Suprapubic skin (tissue), 4 donors: Measurements from ENCODE around the gene VAV2. TPM values are rescaled to one million over a fixed set of nuclear protein-coding genes. Genes with fewer than 3 reads are reported as not detected.

Source experiments
- DNase-seq, 2 donors: peaks; one replicate each; pipeline ENCODE4 v3.0.0-alpha.2; 2019; ENCODE audit warnings: low spot score in 2 of 2
- H3K27ac ChIP-seq: fragments of 200-600 bp; sonication (generic); one replicate; pipeline ENCODE4 v1.5.1; 2019
- H3K27me3 ChIP-seq: fragments of 200-600 bp; sonication (generic); one replicate; pipeline ENCODE4 v1.5.1; 2019
- H3K36me3 ChIP-seq: fragments of 200-600 bp; sonication (generic); one replicate; pipeline ENCODE4 v1.5.1; 2019
- H3K4me1 ChIP-seq: fragments of 200-600 bp; sonication (generic); one replicate; pipeline ENCODE4 v1.5.1; 2019
- H3K4me3 ChIP-seq: fragments of 200-600 bp; sonication (generic); one replicate; pipeline ENCODE4 v1.5.1; 2019; ENCODE audit warnings: mild to moderate bottlenecking
- H3K9me3 ChIP-seq: fragments of 200-600 bp; sonication (generic); one replicate; pipeline ENCODE4 v1.5.1; 2019
- EP300 ChIP-seq: sonication (generic); formaldehyde crosslinking; IDR thresholded peaks from one replicate; pipeline ENCODE4 v1.6.1; 2017; ENCODE audit warnings: antibody characterized with exemption
- POLR2A ChIP-seq, 2 donors: fragments of 450-650 bp; IDR thresholded peaks; one replicate each; pipeline ENCODE4 v1.6.1; 2017; ENCODE audit warnings: antibody characterized with exemption in 2 of 2, mild to moderate bottlenecking in 2 of 2, moderate library complexity in 2 of 2
- POLR2AphosphoS5 ChIP-seq, 3 donors: sonication (generic); formaldehyde crosslinking; IDR thresholded peaks; one replicate each; pipeline ENCODE4 v1.6.1; 2017; ENCODE audit warnings: antibody characterized with exemption in 3 of 3
- whole genome bisulfite sequencing: methylation state at CpG from one replicate; pipeline ENCODE4 v1.1.5; 2018; 5-methylcytosine and 5-hydroxymethylcytosine counted together
- total RNA-seq, 4 donors: library from RNA; depleted of rRNA; stranded (reverse); fragments of >200 nt; gene quantifications; one replicate each; pipeline ENCODE4 v1.1.0, GENCODE V29; 2016
- TF ChIP-seq, protein P1 (sequence below), 2 donors: fragments of 200-600 bp in 1 of 2; fragments of 450-650 bp in 1 of 2; sonication (generic) in 1 of 2; IDR thresholded peaks; one replicate each; pipeline ENCODE4 v1.5.1; 2016 to 2019; ENCODE audit warnings: antibody characterized with exemption in 2 of 2, mild to moderate bottlenecking in 1 of 2, moderate library complexity in 1 of 2

The VAV2 gene
- total RNA-seq, 4 donors from 2014 or later = 5.2 to 10.3 (median 6.4) TPM

DNA sequence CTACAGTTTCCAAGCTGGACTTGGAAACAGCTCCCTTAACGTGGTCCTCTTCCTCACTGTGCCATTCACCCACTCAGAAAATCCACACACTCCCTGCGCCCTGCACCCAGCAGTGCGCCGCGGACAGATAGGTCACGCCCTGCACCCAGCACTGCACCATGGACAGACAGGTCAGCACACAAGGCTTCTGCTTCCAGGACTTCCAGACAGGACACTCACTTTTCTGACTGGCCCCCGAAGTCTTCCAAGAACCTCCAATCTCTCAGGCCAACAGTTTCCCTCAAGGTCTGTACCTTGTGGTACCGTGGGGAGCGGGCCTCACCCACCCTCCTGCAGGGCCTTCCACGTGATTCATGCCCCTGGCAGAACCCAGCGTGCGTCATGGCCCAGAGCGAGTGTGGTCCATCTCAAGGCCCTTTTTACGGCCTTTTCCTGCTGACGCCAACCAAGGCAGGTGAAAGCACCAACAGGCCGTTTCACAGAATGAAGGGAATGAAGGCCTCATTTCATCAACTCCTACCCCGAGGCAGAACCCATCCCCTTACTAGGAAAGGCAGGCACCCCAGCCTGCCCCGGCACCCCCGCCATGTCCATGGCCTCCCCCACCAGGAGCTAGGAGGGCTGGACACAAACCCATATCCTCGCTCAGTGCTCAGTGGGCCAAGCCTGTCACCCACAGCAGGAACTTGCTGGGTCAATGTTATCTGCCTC, 17.3 kb downstream of the VAV2 start:
- H3K4me1 ChIP-seq = peaks cover 19% of the 10 kb centered on the region
- TF ChIP-seq EP300 (no peak), POLR2AphosphoS5 (IDR thresholded peaks at IDR 0.05) (no peak), POLR2A (IDR thresholded peaks at IDR 0.05) (no peak)
- TF ChIP-seq, protein P1, sequence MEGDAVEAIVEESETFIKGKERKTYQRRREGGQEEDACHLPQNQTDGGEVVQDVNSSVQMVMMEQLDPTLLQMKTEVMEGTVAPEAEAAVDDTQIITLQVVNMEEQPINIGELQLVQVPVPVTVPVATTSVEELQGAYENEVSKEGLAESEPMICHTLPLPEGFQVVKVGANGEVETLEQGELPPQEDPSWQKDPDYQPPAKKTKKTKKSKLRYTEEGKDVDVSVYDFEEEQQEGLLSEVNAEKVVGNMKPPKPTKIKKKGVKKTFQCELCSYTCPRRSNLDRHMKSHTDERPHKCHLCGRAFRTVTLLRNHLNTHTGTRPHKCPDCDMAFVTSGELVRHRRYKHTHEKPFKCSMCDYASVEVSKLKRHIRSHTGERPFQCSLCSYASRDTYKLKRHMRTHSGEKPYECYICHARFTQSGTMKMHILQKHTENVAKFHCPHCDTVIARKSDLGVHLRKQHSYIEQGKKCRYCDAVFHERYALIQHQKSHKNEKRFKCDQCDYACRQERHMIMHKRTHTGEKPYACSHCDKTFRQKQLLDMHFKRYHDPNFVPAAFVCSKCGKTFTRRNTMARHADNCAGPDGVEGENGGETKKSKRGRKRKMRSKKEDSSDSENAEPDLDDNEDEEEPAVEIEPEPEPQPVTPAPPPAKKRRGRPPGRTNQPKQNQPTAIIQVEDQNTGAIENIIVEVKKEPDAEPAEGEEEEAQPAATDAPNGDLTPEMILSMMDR (IDR thresholded peaks at IDR 0.05) = no peak
- no peak overlapping the region for H3K27ac ChIP-seq
- WGBS = 91% methylated on average over 15 of the region's 20 CpGs
- H3K36me3 ChIP-seq = no peaks in the 10 kb centered on the region
- no peaks in the 10 kb centered on the region for H3K9me3 ChIP-seq
- DNase-seq = no peak
- H3K27me3 ChIP-seq = no peaks in the 10 kb centered on the region
- no peak overlapping the region for H3K4me3 ChIP-seq

DNA sequence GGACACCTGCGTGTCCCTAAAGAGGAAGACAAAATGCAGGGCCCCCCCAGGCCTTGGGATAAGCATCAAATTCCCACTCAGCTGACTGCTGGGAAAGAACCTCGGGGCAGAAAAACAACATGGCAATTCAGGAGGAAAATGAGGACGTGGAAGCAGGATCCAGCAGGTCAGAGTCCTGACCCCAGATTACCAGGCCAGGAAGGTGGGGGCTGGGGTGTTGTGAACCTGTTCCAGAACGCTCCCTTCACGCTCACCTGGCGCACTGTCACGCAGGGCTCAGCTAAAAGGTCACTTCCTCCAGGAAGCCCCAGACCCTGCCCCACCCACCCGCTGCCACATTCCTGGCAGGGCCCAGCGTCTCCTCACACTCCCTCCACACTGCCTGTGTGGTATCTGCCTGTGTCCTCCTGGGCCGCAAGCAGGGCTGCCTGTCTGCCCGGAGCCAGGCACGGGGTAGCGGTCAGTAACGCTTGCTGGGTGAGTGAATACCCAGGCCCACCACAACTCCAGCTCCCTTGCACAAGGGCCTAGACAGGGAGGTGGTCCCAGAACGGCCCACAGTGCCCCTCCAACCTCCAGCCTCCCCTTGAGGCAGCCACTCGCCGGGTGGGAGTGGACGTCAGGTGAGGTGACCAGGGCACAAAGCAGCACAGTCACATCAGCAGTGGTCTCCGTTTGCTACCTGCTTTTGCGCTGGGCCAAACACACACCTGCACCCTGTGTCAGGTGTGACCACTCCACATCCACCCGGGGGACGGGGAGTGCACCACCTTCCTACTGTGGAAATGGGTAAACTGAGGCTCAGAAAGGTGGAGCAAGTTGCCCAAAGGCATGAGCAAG, 18.1 kb downstream of the VAV2 start:
- peaks cover 12% of the 10 kb centered on the region for H3K4me1 ChIP-seq
- DNase-seq = no peak
- H3K9me3 ChIP-seq = no peaks in the 10 kb centered on the region
- H3K4me3 ChIP-seq = no peak overlapping the region
- H3K27ac ChIP-seq = no peak overlapping the region
- TF ChIP-seq POLR2AphosphoS5 (IDR thresholded peaks at IDR 0.05) = no peak
- TF ChIP-seq EP300 = no peak
- TF ChIP-seq, protein P1 (IDR thresholded peaks at IDR 0.05) = no peak
- TF ChIP-seq POLR2A (IDR thresholded peaks at IDR 0.05) = no peak
- no peaks in the 10 kb centered on the region for H3K36me3 ChIP-seq
- 75% methylated on average over 5 of the region's 22 CpGs for WGBS
- H3K27me3 ChIP-seq = no peaks in the 10 kb centered on the region

DNA sequence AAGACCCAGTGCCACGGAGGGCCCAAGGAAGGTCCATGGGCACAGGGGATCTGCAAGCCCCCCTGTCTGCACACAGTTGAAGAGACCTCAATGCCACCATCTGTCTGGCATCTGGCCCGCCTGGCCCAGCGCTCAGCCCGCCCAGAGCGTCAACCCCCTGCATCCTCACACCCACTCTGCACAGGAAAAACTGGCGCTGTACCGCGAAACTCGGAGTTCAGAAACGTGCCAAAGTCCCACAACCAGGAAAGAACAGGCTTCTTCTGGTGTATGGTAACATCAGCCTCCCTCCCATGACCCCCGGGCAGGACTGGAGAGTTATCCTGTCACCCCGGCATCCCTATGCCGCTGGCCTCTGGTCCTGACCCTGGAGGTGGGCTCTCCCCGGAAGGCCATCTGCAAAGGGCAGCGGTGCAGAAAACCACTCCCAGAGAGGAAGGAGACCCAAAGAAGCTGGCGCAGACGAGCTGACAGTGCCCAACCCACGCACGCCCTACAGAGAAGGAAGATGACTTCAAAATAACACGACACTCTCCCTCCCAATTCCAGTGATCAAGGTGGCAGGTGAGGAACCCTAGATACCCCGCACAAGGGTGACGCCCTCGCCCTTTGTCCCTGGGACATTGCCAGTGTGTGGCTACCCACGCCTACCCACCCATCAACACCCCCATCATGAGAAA, 18.9 kb downstream of the VAV2 start:
- no peaks in the 10 kb centered on the region for H3K36me3 ChIP-seq
- 89% methylated on average over 16 of the region's 24 CpGs for WGBS

DNA sequence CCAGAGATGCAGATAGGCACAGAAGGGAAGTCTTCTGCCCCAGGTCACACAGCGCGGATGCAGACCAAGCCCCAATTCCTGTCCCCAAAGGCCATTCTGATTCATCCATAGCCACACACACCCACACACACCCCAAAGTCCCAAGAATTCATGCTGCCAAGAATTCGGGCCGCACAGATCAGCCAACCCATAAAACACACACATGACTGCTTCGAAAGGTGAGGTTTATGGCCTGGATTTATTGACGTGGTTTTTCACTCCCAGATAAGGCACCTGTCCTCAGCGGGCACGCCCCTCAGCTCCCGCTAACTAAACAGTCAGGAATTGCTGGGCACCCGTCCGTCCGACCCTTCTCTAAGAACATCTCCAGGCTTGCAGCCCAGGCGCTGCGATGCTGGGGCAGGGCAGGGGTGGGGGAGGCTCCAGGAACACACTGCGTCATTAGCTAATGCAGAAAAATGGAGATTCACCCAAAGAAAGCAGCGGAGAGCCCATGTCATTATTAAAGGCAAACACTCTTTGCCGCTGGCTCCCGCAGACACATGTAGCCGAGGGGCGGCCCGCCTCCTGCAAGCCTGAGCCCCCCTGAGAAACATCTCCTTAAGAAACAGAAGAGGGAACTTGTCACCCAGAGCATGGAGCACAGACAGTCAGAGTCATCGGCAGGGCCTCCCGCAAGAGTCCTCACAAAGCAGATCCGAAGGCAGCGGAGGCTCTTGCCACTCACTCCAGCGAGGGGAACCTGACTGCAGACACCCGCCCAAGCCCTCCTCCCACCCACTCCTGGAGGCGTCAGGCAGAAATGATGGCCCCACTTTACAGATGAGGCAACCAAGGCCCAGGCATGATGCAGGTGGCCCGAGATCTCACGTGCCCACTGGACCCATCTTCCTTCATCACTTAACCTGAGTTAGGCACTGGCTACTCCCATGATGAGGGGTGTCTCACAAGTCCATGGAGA, 19.9 kb downstream of the VAV2 start:
- TF ChIP-seq POLR2A (IDR thresholded peaks at IDR 0.05) = no peak
- no peak for TF ChIP-seq POLR2AphosphoS5 (IDR thresholded peaks at IDR 0.05)
- TF ChIP-seq, protein P1 (IDR thresholded peaks at IDR 0.05) = no peak
- TF ChIP-seq EP300 = no peak
- WGBS = 80% methylated on average over 20 of the region's 30 CpGs

More for the DNA sequence above, 18.9 kb downstream of the VAV2 start:
- no peak for TF ChIP-seq POLR2A (IDR thresholded peaks at IDR 0.05)
- no peak for TF ChIP-seq EP300
- no peak for TF ChIP-seq POLR2AphosphoS5 (IDR thresholded peaks at IDR 0.05)
- TF ChIP-seq, protein P1 (IDR thresholded peaks at IDR 0.05) = no peak
- Histone ChIP-seq H3K4me3 (no peak overlapping the region), H3K9me3 (no peaks in the 10 kb centered on the region), H3K4me1 (peaks cover 8% of the 10 kb centered on the region), H3K27ac (no peak overlapping the region), H3K27me3 (no peaks in the 10 kb centered on the region)
- no peak for DNase-seq

More for the DNA sequence above, 19.9 kb downstream of the VAV2 start:
- Histone ChIP-seq H3K27me3 (no peaks in the 10 kb centered on the region), H3K36me3 (no peaks in the 10 kb centered on the region), H3K9me3 (no peaks in the 10 kb centered on the region), H3K27ac (no peak overlapping the region), H3K4me3 (no peak overlapping the region), H3K4me1 (peaks cover 8% of the 10 kb centered on the region)
- no peak for DNase-seq
